Keratinocyte (primary cell): ENCODE data around the gene AP4B1. TPM values are rescaled to one million over a fixed set of nuclear protein-coding genes. Genes with fewer than 3 reads are reported as not detected.

Experiments
- DNase-seq: peaks from one replicate; pipeline ENCODE4 v3.0.0-alpha.2; 2011; ENCODE audit warnings: low read depth, missing footprints, low spot score
- FAIRE-seq: peaks from 2 replicates; lab custom pipeline; 2011; peaks lifted over from hg19 to GRCh38; lab: Jason Lieb, UNC
- H2AFZ ChIP-seq: 2 replicates; pipeline ENCODE4 v1.6.0; 2012; ENCODE audit warnings: low read length, control low read depth, inconsistent platforms; ENCODE audit not compliant: control insufficient read depth
- H3K27ac ChIP-seq: 2 replicates; pipeline ENCODE4 v1.5.1; 2011; ENCODE audit warnings: low read length; ENCODE audit not compliant: control insufficient read depth, insufficient read depth
- H3K27me3 ChIP-seq: 3 replicates; pipeline ENCODE4 v1.6.0; 2011; ENCODE audit warnings: low read length; ENCODE audit not compliant: control insufficient read depth, insufficient read depth; ENCODE audit errors: extremely low read depth
- H3K36me3 ChIP-seq, 2 experiments: 2 replicates in 1 of 2; 3 replicates in 1 of 2; pipeline ENCODE4 v1.5.1; 2011; ENCODE audit warnings: low read length in 2 of 2, mild to moderate bottlenecking in 1 of 2; ENCODE audit not compliant: control insufficient read depth in 2 of 2, insufficient read depth in 2 of 2; ENCODE audit errors: extremely low read depth in 1 of 2
- H3K4me1 ChIP-seq: 3 replicates; pipeline ENCODE4 v1.5.1; 2011; ENCODE audit warnings: low read length; ENCODE audit not compliant: control insufficient read depth, insufficient read depth; ENCODE audit errors: extremely low read depth
- H3K4me2 ChIP-seq: 3 replicates; pipeline ENCODE4 v1.6.0; 2011; ENCODE audit warnings: low read depth, low read length; ENCODE audit not compliant: control insufficient read depth, insufficient read depth; ENCODE audit errors: extremely low read depth
- H3K4me3 ChIP-seq, 3 experiments: fragments of 200-600 bp in 1 of 3; sonication (generic) in 1 of 3; 2 replicates in 2 of 3; 3 replicates in 1 of 3; pipeline ENCODE4 v1.5.1; 2011 to 2016; ENCODE audit warnings: low read length in 3 of 3, mild to moderate bottlenecking in 3 of 3, control low read depth in 2 of 3, inconsistent platforms in 1 of 3, low read depth in 1 of 3, mixed read lengths in 1 of 3, mixed run types in 1 of 3, moderate library complexity in 1 of 3; ENCODE audit not compliant: control insufficient read depth in 2 of 3, insufficient read depth in 2 of 3; ENCODE audit errors: extremely low read depth in 1 of 3
- H3K79me2 ChIP-seq: 2 replicates; pipeline ENCODE4 v1.6.0; 2012; ENCODE audit warnings: low read length; ENCODE audit not compliant: control insufficient read depth, insufficient read depth
- H3K9ac ChIP-seq: 3 replicates; pipeline ENCODE4 v1.6.0; 2011; ENCODE audit warnings: low read length; ENCODE audit not compliant: control insufficient read depth, insufficient read depth; ENCODE audit errors: extremely low read depth
- H3K9me1 ChIP-seq: 3 replicates; pipeline ENCODE4 v1.6.0; 2011; ENCODE audit warnings: low read length; ENCODE audit not compliant: control insufficient read depth, insufficient read depth; ENCODE audit errors: extremely low read depth
- H3K9me3 ChIP-seq: 2 replicates; pipeline ENCODE4 v1.5.1; 2012; ENCODE audit warnings: low read depth, low read length; ENCODE audit not compliant: control insufficient read depth
- H4K20me1 ChIP-seq: 3 replicates; pipeline ENCODE4 v1.6.0; 2011; ENCODE audit warnings: low read length; ENCODE audit not compliant: control insufficient read depth, insufficient read depth; ENCODE audit errors: extremely low read depth
- CTCF ChIP-seq, 3 experiments: IDR thresholded peaks in 1 of 3; conservative IDR thresholded peaks in 1 of 3; optimal IDR thresholded peaks in 1 of 3; 2 replicates in 2 of 3; 3 replicates in 1 of 3; pipeline versions ENCODE3 to v1.5.1; 2011; ENCODE audit warnings: low read length in 3 of 3, mild to moderate bottlenecking in 3 of 3, moderate library complexity in 2 of 3, control low read depth in 1 of 3, inconsistent platforms in 1 of 3; ENCODE audit not compliant: insufficient read depth in 2 of 3; ENCODE audit errors: extremely low read depth in 1 of 3
- EZH2 ChIP-seq: IDR thresholded peaks from one replicate; pipeline ENCODE4 v1.6.1; 2012; ENCODE audit warnings: inconsistent platforms, mild to moderate bottlenecking, low read length, moderate library complexity
- dilution Hi-C: fragments of 300-500 bp; cut with MboI; formaldehyde crosslinking; loops from one replicate; pipeline ENCODE4 v1.7.0; 2020; ENCODE audit warnings: low sequenced_read_pairs; ENCODE audit not compliant: extremely low pct_ligation_motif_present
- polyA plus RNA-seq, 5 experiments: library from polyadenylated mRNA; depleted of rRNA in 3 of 5; stranded (reverse) in 3 of 5; stranded (forward) in 1 of 5; unstranded in 1 of 5; fragments of >200 nt; gene quantifications; 1 replicate in 1 of 5; 2 replicates in 3 of 5; 3 replicates in 1 of 5; pipeline versions ENCODE4 v1.2.1 to v1.2.3, GENCODE V29; 2011 to 2012; ENCODE audit warnings: missing spikeins in 2 of 5, low read depth in 1 of 5, low replicate concordance in 1 of 5

Gene AP4B1
- polyA plus RNA-seq, 1 donor (not counting 4 experiments of a cell fraction or from before 2014, with no cell fraction given): 16.5 TPM

- no peak overlapping the region for H2AFZ ChIP-seq
- peaks cover 4 to 13% of the 10 kb centered on the region in 2 experiments for H3K36me3 ChIP-seq
- no peaks in the 10 kb centered on the region for H3K27me3 ChIP-seq
- H4K20me1 ChIP-seq: no peaks in the 10 kb centered on the region
- TF ChIP-seq CTCF (optimal IDR thresholded peaks at IDR 0.05 in 1 of 3, IDR thresholded peaks at IDR 0.05 in 1 of 3, conservative IDR thresholded peaks at IDR 0.05 in 1 of 3; ENCODE audit: extremely low read depth in 1 of 3, insufficient read depth in 2 of 3, low read length in 3 of 3) (no peak), EZH2 (no peak)
- DNase-seq: no peak
- H3K9ac ChIP-seq: no peak overlapping the region
- FAIRE-seq: no peak
- H3K9me3 ChIP-seq: no peaks in the 10 kb centered on the region
- H3K27ac ChIP-seq: no peak overlapping the region
- peaks cover 72% of the 10 kb centered on the region for H3K79me2 ChIP-seq
- dilution Hi-C loops: no loop called here
- no peak overlapping the region for H3K4me2 ChIP-seq
- no peak overlapping the region for H3K4me3 ChIP-seq
- peaks cover 3% of the 10 kb centered on the region for H3K9me1 ChIP-seq
- no peaks in the 10 kb centered on the region for H3K4me1 ChIP-seq
These were observed 33.6 kb upstream of the AP4B1 start for GRCh38 chr1:113938192-113938591.

- no peak for FAIRE-seq
- DNase-seq: no peak
- H3K4me3 ChIP-seq: no peak overlapping the region
- no peak overlapping the region for H3K27ac ChIP-seq
- H3K9me1 ChIP-seq: peaks cover 3% of the 10 kb centered on the region
- H2AFZ ChIP-seq: no peak overlapping the region
- dilution Hi-C loops: no loop called here
- H3K27me3 ChIP-seq: no peaks in the 10 kb centered on the region
- no peaks in the 10 kb centered on the region for H3K4me1 ChIP-seq
- H3K9ac ChIP-seq: no peak overlapping the region
- H3K4me2 ChIP-seq: no peak overlapping the region
- peaks cover 79% of the 10 kb centered on the region for H3K79me2 ChIP-seq
- TF ChIP-seq CTCF (optimal IDR thresholded peaks at IDR 0.05 in 1 of 3, IDR thresholded peaks at IDR 0.05 in 1 of 3, conservative IDR thresholded peaks at IDR 0.05 in 1 of 3; ENCODE audit: extremely low read depth in 1 of 3, insufficient read depth in 2 of 3, low read length in 3 of 3): no peak
- no peaks in the 10 kb centered on the region for H4K20me1 ChIP-seq
- H3K9me3 ChIP-seq: no peaks in the 10 kb centered on the region
- peaks cover 4 to 13% of the 10 kb centered on the region in 2 experiments for H3K36me3 ChIP-seq
These were observed 32.5 kb upstream of the AP4B1 start for GRCh38 chr1:113937146-113937545.
